ENCODE results near the gene IRF2BP2.

DNA sequence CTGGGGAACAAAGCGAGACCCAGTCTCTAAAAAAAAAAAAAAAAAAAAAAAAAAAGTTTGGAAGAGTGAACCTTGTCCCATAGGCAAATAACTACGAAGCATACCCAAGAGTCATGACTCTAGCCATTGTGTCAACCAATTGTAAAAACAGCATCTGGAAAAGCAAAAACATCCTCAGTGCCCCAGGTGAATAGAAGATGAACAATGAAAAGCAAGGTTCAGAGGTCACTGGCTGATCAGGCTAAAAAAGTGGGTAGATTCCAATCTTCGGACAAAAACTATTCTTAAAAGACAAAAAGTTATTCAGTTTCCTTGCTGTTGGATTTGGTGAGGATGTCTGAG is 11.1 kb upstream of the IRF2BP2 start:
- TF ChIP-seq SUZ12 (IDR thresholded peaks at IDR 0.05; ENCODE audit: extremely low read depth, insufficient read depth, insufficient read length) (no peak), ZNF274 (IDR thresholded peaks at IDR 0.05; ENCODE audit: low read depth, low read length) (no peak), YY1 (IDR thresholded peaks at IDR 0.05; ENCODE audit: insufficient read depth, insufficient read length) (no peak)

Measured in NT2/D1 (cell line).